ENCODE data around the gene GNAT1. TPM values are rescaled to one million over a fixed set of nuclear protein-coding genes. Genes with fewer than 3 reads are reported as not detected.

GNAT1 gene
- total and polyA plus RNA-seq, 2 of the 13 experiments (the other 11 are each of a cell fraction or from before 2014, with no cell fraction given), result 0.15 TPM; not detected in 1

DNA sequence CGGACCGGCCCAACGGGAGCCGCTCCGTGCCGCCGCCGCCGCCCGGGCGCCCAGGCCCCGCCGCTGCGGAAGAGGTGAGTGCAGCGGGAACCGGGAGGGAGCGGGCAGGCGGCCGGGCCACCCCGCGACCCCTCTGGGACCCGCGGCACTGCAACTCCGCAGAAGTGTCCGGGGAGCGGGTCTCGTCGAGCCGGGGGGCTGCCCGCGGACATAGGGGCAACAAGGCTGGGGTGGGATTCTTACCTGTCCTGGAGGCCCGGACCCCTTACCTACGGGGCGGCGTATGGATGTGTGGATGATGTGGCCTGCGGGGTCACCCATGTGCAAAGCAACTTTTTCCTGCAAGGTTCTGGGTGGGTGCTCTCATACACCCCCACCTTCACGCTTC is 35.9 kb upstream of the GNAT1 start (continued):
- TF ChIP-seq, protein P1, sequence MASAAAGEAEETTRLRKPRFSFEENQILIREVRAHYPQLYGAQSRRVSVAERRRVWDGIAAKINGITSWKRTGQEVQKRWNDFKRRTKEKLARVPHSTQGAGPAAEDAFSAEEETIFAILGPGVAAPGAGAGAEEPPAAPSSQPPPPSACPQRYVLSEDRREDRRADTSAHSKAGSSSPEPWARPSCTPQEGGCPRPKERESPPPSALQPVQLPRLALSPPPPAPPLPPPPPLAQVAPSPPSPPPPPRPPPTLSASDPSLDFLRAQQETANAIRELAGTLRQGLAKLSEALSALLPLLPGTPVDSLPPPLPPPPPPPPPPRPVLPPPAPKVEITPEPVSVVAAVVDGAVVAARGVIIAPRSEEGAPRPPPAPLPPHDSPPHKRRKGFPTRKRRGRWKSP (CRISPR knock-in tag; IDR thresholded peaks at IDR 0.05), result peak; percentile 40; the same call in 1 of the 2 replicates
- TF ChIP-seq NBN (conservative IDR thresholded peaks at IDR 0.05) (no peak), IKZF1 (IDR thresholded peaks at IDR 0.05) (no peak), ZNF33A (CRISPR knock-in tag; IDR thresholded peaks at IDR 0.05; ENCODE audit: borderline replicate concordance) (no peak), FLYWCH1 (CRISPR knock-in tag; IDR thresholded peaks at IDR 0.05) (no peak), SALL1 (CRISPR knock-in tag; IDR thresholded peaks at IDR 0.05) (peak; percentile 25; the same call in 1 of the 2 replicates)

DNA sequence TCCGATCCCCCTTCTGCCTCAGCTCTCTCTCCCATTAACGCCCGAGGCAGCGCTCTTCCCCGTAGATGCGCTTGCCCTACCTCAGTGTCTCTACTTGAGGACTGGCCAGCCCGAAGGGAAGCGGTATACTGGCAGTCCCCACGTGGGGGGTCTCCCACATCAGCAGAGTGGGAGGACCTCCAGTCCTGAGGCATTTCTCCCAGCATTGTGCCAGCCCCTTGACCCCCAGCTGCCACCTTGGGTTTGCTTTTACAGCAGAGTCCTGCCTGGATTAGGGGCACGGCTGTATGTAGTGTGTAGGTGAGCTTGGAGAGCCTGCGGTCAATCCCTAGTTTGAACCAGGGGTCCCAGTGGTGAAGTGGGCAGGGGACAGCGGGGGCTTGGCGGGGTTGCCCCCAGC is 35.5 kb upstream of the GNAT1 start:
- Histone ChIP-seq H2AFZ (ENCODE audit: low read length) (no peak overlapping the region), H3K27me3 (ENCODE audit: control insufficient read depth in 1 of 2, insufficient read depth in 2 of 2, low read length in 2 of 2) (peaks cover 0 to 15% of the 10 kb centered on the region in 2 experiments; a peak in 2 of 5 replicates), H3K79me2 (ENCODE audit: insufficient read depth, low read length) (peaks cover 7% of the 10 kb centered on the region), H3K4me3 (replicated peaks in 1 of 3; ENCODE audit: insufficient read depth in 1 of 3, low read depth in 2 of 3, low read length in 3 of 3) (peak overlapping the region; percentile 67 to 84 (median 81)), H3K27ac (ENCODE audit: extremely low read length, insufficient read depth, low read length) (no peak overlapping the region), H3K9me3 (ENCODE audit: low read length) (no peaks in the 10 kb centered on the region), H3K4me2 (ENCODE audit: low read depth, low read length) (peak overlapping the region; percentile 91), H3K9ac (ENCODE audit: insufficient read depth, low read depth, low read length) (peak overlapping the region; percentile 71), H3K4me1 (ENCODE audit: insufficient read depth, low read length) (peaks cover 65% of the 10 kb centered on the region), H4K20me1 (ENCODE audit: insufficient read depth, low read length) (no peaks in the 10 kb centered on the region), H3K36me3 (replicated peaks in 1 of 2; ENCODE audit: control insufficient read depth in 1 of 2, insufficient read depth in 2 of 2, low read length in 2 of 2) (peaks cover 0 to 11% of the 10 kb centered on the region in 2 experiments; a peak in 1 of 5 replicates)
- ATAC-seq (no peak), FAIRE-seq (no peak), DNase-seq (ENCODE audit: low spot score) (no peak)
- 3% methylated on average over 7 of the region's 13 CpGs for WGBS (ENCODE audit: low lambda C conversion rate)
- in situ Hi-C loops (cut with HindIII; ENCODE audit: extremely low pct_ligation_motif_present, low pct_unique_long_range_greater_than_20kb) (no loop called here), intact Hi-C loops (cut with micrococcal nuclease; ENCODE audit: unreplicated experiment) (loop anchor here (1.0 kb wide), 1 partner anchor 33 kb away; no protein-coding TSS in a partner anchor)
- CTCF ChIA-PET (ENCODE audit: low intra/inter-chr PET ratio, low total read pairs), result interaction anchor here (3.0 kb wide), 1 partner anchor 33 kb away, joined by 22 read pairs; no protein-coding TSS in a partner anchor
- POLR2A ChIA-PET, result interaction anchor here (1.1 to 3.7 kb wide), 6 partner anchors 10 to 39 kb away, joined by 3 to 23 read pairs (median 6); no protein-coding TSS in a partner anchor
- no TSS peak for BruUV-seq (replicated peaks)
- no peak for TF ChIP-seq SMARCC2 (IDR thresholded peaks at IDR 0.05)
- TF ChIP-seq, protein P2, sequence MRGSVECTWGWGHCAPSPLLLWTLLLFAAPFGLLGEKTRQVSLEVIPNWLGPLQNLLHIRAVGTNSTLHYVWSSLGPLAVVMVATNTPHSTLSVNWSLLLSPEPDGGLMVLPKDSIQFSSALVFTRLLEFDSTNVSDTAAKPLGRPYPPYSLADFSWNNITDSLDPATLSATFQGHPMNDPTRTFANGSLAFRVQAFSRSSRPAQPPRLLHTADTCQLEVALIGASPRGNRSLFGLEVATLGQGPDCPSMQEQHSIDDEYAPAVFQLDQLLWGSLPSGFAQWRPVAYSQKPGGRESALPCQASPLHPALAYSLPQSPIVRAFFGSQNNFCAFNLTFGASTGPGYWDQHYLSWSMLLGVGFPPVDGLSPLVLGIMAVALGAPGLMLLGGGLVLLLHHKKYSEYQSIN (CRISPR knock-in tag; IDR thresholded peaks at IDR 0.05; ENCODE audit: borderline replicate concordance), result no peak
- TF ChIP-seq, protein P1 (CRISPR knock-in tag; IDR thresholded peaks at IDR 0.05), result 0 out of 2 replicates have a peak, but pooled peaks have one; percentile 32
- TF ChIP-seq, protein P3, sequence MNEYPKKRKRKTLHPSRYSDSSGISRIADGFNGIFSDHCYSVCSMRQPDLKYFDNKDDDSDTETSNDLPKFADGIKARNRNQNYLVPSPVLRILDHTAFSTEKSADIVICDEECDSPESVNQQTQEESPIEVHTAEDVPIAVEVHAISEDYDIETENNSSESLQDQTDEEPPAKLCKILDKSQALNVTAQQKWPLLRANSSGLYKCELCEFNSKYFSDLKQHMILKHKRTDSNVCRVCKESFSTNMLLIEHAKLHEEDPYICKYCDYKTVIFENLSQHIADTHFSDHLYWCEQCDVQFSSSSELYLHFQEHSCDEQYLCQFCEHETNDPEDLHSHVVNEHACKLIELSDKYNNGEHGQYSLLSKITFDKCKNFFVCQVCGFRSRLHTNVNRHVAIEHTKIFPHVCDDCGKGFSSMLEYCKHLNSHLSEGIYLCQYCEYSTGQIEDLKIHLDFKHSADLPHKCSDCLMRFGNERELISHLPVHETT (CRISPR knock-in tag; conservative IDR thresholded peaks at IDR 0.05), result no peak
- no peak for TF ChIP-seq CBFB (CRISPR knock-in tag; IDR thresholded peaks at IDR 0.05)
- 0 out of 2 replicates have a peak, but pooled peaks have one; percentile 18 for TF ChIP-seq ZBTB7B (CRISPR knock-in tag; IDR thresholded peaks at IDR 0.05)
- TF ChIP-seq PPARG (CRISPR knock-in tag; conservative IDR thresholded peaks at IDR 0.05), result no peak
- no peak for TF ChIP-seq ZNF557 (CRISPR knock-in tag; IDR thresholded peaks at IDR 0.05)
- TF ChIP-seq SNAPC2 (CRISPR knock-in tag; IDR thresholded peaks at IDR 0.05), result no peak
- TF ChIP-seq, protein P4, sequence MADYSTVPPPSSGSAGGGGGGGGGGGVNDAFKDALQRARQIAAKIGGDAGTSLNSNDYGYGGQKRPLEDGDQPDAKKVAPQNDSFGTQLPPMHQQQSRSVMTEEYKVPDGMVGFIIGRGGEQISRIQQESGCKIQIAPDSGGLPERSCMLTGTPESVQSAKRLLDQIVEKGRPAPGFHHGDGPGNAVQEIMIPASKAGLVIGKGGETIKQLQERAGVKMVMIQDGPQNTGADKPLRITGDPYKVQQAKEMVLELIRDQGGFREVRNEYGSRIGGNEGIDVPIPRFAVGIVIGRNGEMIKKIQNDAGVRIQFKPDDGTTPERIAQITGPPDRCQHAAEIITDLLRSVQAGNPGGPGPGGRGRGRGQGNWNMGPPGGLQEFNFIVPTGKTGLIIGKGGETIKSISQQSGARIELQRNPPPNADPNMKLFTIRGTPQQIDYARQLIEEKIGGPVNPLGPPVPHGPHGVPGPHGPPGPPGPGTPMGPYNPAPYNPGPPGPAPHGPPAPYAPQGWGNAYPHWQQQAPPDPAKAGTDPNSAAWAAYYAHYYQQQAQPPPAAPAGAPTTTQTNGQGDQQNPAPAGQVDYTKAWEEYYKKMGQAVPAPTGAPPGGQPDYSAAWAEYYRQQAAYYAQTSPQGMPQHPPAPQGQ (CRISPR knock-in tag; IDR thresholded peaks at IDR 0.05; ENCODE audit: borderline replicate concordance), result no peak
- TF ChIP-seq, protein P5, sequence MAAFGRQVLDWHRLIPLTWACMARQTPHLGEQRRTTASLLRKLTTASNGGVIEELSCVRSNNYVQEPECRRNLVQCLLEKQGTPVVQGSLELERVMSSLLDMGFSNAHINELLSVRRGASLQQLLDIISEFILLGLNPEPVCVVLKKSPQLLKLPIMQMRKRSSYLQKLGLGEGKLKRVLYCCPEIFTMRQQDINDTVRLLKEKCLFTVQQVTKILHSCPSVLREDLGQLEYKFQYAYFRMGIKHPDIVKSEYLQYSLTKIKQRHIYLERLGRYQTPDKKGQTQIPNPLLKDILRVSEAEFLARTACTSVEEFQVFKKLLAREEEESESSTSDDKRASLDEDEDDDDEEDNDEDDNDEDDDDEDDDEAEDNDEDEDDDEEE (CRISPR knock-in tag; IDR thresholded peaks at IDR 0.05), result no peak

All from HepG2 (cell line).